Measurements from ENCODE around the gene SLC4A2. TPM values are rescaled to one million over a fixed set of nuclear protein-coding genes. Genes with fewer than 3 reads are reported as not detected.

The SLC4A2 gene
- total and polyA plus RNA-seq, 2 of the 8 experiments (the other 6 are each of a cell fraction or from before 2014, with no cell fraction given) = 72.6 to 147 TPM

DNA sequence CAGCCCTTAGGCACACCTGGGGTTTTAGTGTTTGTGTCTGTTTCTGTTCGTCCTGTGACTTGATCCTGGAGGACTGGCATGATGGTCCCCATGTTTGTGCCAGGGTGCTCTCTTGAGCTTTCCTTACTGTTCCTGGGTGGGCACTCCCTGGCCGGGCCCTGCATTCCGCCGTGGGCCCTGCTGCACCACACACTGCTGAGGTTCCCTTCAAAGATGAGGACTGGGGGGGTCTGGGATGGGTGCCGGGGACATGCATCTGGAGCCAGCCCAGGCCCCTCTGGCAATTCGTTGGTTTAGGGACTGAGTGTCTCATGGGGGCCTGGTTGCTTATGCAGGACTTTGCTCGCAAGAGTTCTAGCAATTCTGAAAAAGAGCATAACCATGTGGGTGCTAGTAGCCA is 31.6 kb downstream of the SLC4A2 start (continued):
- no peak for TF ChIP-seq KDM4A (IDR thresholded peaks at IDR 0.05; ENCODE audit: low read depth, low read length, severe bottlenecking)

All from H1 (cell line).